NCI-H774 (cell line): ENCODE results near the gene TAF11L13.

ENCODE experiments used
- DNase-seq: peaks from one replicate; lab custom pipeline; 2025; lab: John Stamatoyannopoulos, UW

The TAF11L13 gene

GRCh38 chr5:17679597-17680203 lies 47.8 kb downstream of the TAF11L13 start:
- DNase-seq: no peak

GRCh38 chr5:17680737-17681136 lies 48.8 kb downstream of the TAF11L13 start:
- DNase-seq: no peak
